Endothelial cell of umbilical vein (primary cell): Measurements from ENCODE around the gene SELENOH. TPM values are rescaled to one million over a fixed set of nuclear protein-coding genes. Genes with fewer than 3 reads are reported as not detected.

Experiments used
- BruUV-seq: library from RNA; stranded (reverse); fragments of 400-500 nt; replicated peaks from 2 replicates; lab custom pipeline; 2021; lab: Mats Ljungman, UMichigan
- CTCF ChIA-PET: fragments of 300-600, 350-600 bp; sonication (Branson Sonifier 250); formaldehyde crosslinking; loops from one replicate; lab custom pipeline; 2021; ENCODE audit warnings: antibody characterized with exemption, inconsistent platforms; lab: Charles Lee
- POLR2A ChIA-PET: fragments of 300-600, 350-600 bp; sonication (Branson Sonifier 250); formaldehyde crosslinking; loops from one replicate; lab custom pipeline; 2021; ENCODE audit warnings: antibody characterized with exemption, inconsistent platforms; lab: Charles Lee
- DNase-seq: peaks from one replicate; pipeline ENCODE4 v3.0.0-alpha.2; 2011; ENCODE audit warnings: low read depth, low spot score
- FAIRE-seq: peaks from 2 replicates; lab custom pipeline; 2011; peaks lifted over from hg19 to GRCh38; lab: Jason Lieb, UNC
- H2AFZ ChIP-seq: 2 replicates; pipeline ENCODE4 v1.6.0; 2012; ENCODE audit warnings: low read depth, low read length, control low read depth, inconsistent platforms
- H3K27ac ChIP-seq: 2 replicates; pipeline ENCODE4 v1.5.1; 2011; ENCODE audit warnings: low read depth, mild to moderate bottlenecking, control low read depth, low read length, moderate library complexity; ENCODE audit not compliant: insufficient read depth
- H3K27me3 ChIP-seq, 2 experiments: 2 replicates each; pipeline versions ENCODE4 v1.6.0 to v1.6.1; 2011; ENCODE audit warnings: low read length in 2 of 2, mixed read lengths in 1 of 2; ENCODE audit not compliant: control insufficient read depth in 2 of 2, insufficient read depth in 2 of 2
- H3K36me3 ChIP-seq, 2 experiments: 2 replicates in 1 of 2; 3 replicates in 1 of 2; pipeline ENCODE4 v1.5.1; 2011; ENCODE audit warnings: low read length in 2 of 2, mild to moderate bottlenecking in 1 of 2, moderate library complexity in 1 of 2; ENCODE audit not compliant: control insufficient read depth in 2 of 2, insufficient read depth in 2 of 2; ENCODE audit errors: extremely low read depth in 1 of 2
- H3K4me1 ChIP-seq: 3 replicates; pipeline ENCODE4 v1.5.1; 2011; ENCODE audit warnings: mild to moderate bottlenecking, low read length; ENCODE audit not compliant: control insufficient read depth, insufficient read depth; ENCODE audit errors: extremely low read depth
- H3K4me2 ChIP-seq: 2 replicates; pipeline ENCODE4 v1.6.1; 2011; ENCODE audit warnings: low read length, control low read depth, mixed read lengths; ENCODE audit not compliant: insufficient read depth
- H3K4me3 ChIP-seq, 3 experiments: fragments of 200-600 bp in 1 of 3; sonication (generic), shearing (Covaris generic) in 1 of 3; replicated peaks in 1 of 3; 2 replicates each; pipeline ENCODE4 v1.5.1; 2011 to 2016; ENCODE audit warnings: control low read depth in 3 of 3, low read length in 3 of 3, mild to moderate bottlenecking in 2 of 3, inconsistent platforms in 1 of 3, low read depth in 1 of 3, moderate library complexity in 1 of 3; ENCODE audit not compliant: insufficient read depth in 1 of 3
- H3K79me2 ChIP-seq: 2 replicates; pipeline ENCODE4 v1.6.0; 2012; ENCODE audit warnings: low read length, inconsistent platforms; ENCODE audit not compliant: control insufficient read depth, insufficient read depth
- H3K9ac ChIP-seq: replicated peaks from 2 replicates; pipeline ENCODE3; 2011; ENCODE audit warnings: low read length, control low read depth; ENCODE audit not compliant: insufficient read depth; ENCODE audit errors: extremely low read depth
- H3K9me1 ChIP-seq: replicated peaks from 3 replicates; pipeline ENCODE4 v1.6.0; 2011; ENCODE audit warnings: mild to moderate bottlenecking, low read length; ENCODE audit not compliant: control insufficient read depth, insufficient read depth; ENCODE audit errors: extremely low read depth
- H3K9me3 ChIP-seq: replicated peaks from 2 replicates; pipeline ENCODE4 v1.5.1; 2012; ENCODE audit warnings: low read length, inconsistent platforms; ENCODE audit not compliant: control insufficient read depth, insufficient read depth
- H4K20me1 ChIP-seq: replicated peaks from 2 replicates; pipeline ENCODE3; 2011; ENCODE audit warnings: mild to moderate bottlenecking, low read length; ENCODE audit not compliant: control insufficient read depth, insufficient read depth; ENCODE audit errors: extremely low read depth
- CTCF ChIP-seq, 2 donors: IDR thresholded peaks; 1 replicate in 1 of 2; 2 replicates in 1 of 2; pipeline ENCODE4 v1.5.1; 2011; ENCODE audit warnings: low read length in 2 of 2, mild to moderate bottlenecking in 2 of 2, moderate library complexity in 2 of 2, control low read depth in 1 of 2, inconsistent platforms in 1 of 2, low read depth in 1 of 2; ENCODE audit not compliant: insufficient read depth in 1 of 2; ENCODE audit errors: extremely low read depth in 1 of 2
- FOS ChIP-seq: IDR thresholded peaks from 2 replicates; pipeline ENCODE4 v1.6.1; 2011; ENCODE audit warnings: mild to moderate bottlenecking, low read length, moderate library complexity, borderline replicate concordance; ENCODE audit not compliant: insufficient read depth
- MAX ChIP-seq: IDR thresholded peaks from 2 replicates; pipeline ENCODE4 v1.6.1; 2011; ENCODE audit not compliant: insufficient read depth, insufficient read length
- MYC ChIP-seq: IDR thresholded peaks from one replicate; pipeline ENCODE4 v1.6.1; 2011; ENCODE audit warnings: mild to moderate bottlenecking, low read depth, low read length
- POLR2AphosphoS5 ChIP-seq: IDR thresholded peaks from 2 replicates; pipeline ENCODE4 v1.6.1; 2012; ENCODE audit warnings: low read depth, mild to moderate bottlenecking, control low read depth, low read length, moderate library complexity; ENCODE audit not compliant: insufficient read depth
- dilution Hi-C: fragments of 300-500 bp; cut with MboI; formaldehyde crosslinking; loops from one replicate; pipeline ENCODE4 v1.15.0; 2019; ENCODE audit warnings: low sequenced_read_pairs; ENCODE audit not compliant: extremely low pct_ligation_motif_present
- intact Hi-C: fragments of 100-400 bp; cut with micrococcal nuclease; formaldehyde crosslinking; loops from one replicate; pipeline ENCODE4 v1.10.0; 2022
- polyA plus RNA-seq, 4 experiments: library from polyadenylated mRNA; depleted of rRNA in 3 of 4; stranded (reverse) in 3 of 4; unstranded in 1 of 4; fragments of >200 nt; gene quantifications; 2 replicates each; pipeline versions ENCODE4 v1.2.1 to v1.2.3, GENCODE V29; 2011 to 2012; ENCODE audit warnings: missing spikeins in 1 of 4
- total RNA-seq: library from RNA; stranded (reverse); gene quantifications from 2 replicates; pipeline ENCODE4 v1.2.3, GENCODE V29; 2021

Gene SELENOH
- total and polyA plus RNA-seq, 2 donors (not counting 3 experiments of a cell fraction or from before 2014, with no cell fraction given), result 161 to 247 TPM

GRCh38 chr11:57735619-57736298 is 5.5 kb upstream of the SELENOH start:
- Histone ChIP-seq H3K4me1 (peaks cover under 1% of the 10 kb centered on the region), H3K36me3 (peaks cover 0 to 4% of the 10 kb centered on the region in 2 experiments), H4K20me1 (no peaks in the 10 kb centered on the region), H3K27ac (no peak overlapping the region), H3K9ac (no peak overlapping the region), H3K79me2 (peaks cover 28% of the 10 kb centered on the region), H3K4me2 (no peak overlapping the region), H3K27me3 (no peaks in the 10 kb centered on the region), H3K4me3 (no peak overlapping the region), H3K9me1 (no peaks in the 10 kb centered on the region), H3K9me3 (no peaks in the 10 kb centered on the region), H2AFZ (no peak overlapping the region)
- intact Hi-C loops (no loop called here), dilution Hi-C loops (no loop called here)
- TF ChIP-seq FOS (no peak), MAX (no peak), CTCF (IDR thresholded peaks at IDR 0.05; ENCODE audit: extremely low read depth in 1 of 2, insufficient read depth in 1 of 2, low read depth in 1 of 2, low read length in 2 of 2) (no peak), MYC (no peak), POLR2AphosphoS5 (no peak)
- no TSS peak for BruUV-seq
- ChIA-PET POLR2A (no interaction called here), CTCF (interaction anchor here (0.6 to 2.2 kb wide), 5 partner anchors 13 to 778 kb away, joined by 3 to 9 read pairs (median 3); partner anchors contain the start of gene BTBD18)
- FAIRE-seq (no peak), DNase-seq (no peak)
